ENCODE results near the gene ZBTB47. TPM values are rescaled to one million over a fixed set of nuclear protein-coding genes. Genes with fewer than 3 reads are reported as not detected.
A peak's percentile ranks its signal among the peaks of the same experiment; 100 is the strongest.

Gene ZBTB47
- total RNA-seq, 2 donors from 2014 or later, result 84.2 to 108 TPM

DNA sequence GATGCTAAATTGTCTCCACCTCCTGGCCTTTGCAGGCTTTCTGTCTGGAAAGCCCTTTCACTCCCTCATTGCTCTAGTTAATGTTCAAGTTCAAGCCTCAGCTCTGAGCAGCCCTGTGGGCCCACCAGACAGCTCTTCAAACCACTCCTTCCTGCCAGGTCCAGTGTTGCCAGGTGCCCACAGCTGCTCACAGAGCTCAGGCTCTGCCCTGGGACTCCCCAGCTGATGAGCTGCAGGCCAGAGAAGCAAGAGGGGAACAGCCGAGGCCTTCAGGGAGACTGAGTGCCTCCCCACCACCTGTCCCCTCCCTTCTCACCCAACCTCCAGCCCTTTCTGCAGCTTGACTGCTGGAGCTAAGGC, 1.3 kb upstream of the ZBTB47 start:
- TF ChIP-seq CTCF (IDR thresholded peaks at IDR 0.05), result no peak
- Histone ChIP-seq H3K27ac (peak overlapping the region; percentile 92 to 97), H3K27me3 (replicated peaks; ENCODE audit: insufficient read depth) (no peaks in the 10 kb centered on the region), H3K4me1 (ENCODE audit: control insufficient read depth in 1 of 2, low read depth in 2 of 2) (peaks cover 36 to 81% of the 10 kb centered on the region in 2 donors), H3K36me3 (peaks cover 6% of the 10 kb centered on the region), H3K4me3 (peak overlapping the region; percentile 91), H3K9me3 (no peaks in the 10 kb centered on the region)
- no peak for DNase-seq (ENCODE audit: low spot score)
- no peak for ATAC-seq (ENCODE audit: insufficient number of reproducible peaks, low FRiP score, low read depth)

- Histone ChIP-seq H3K4me1 (ENCODE audit: control insufficient read depth in 1 of 2, low read depth in 2 of 2) (peaks cover 36 to 78% of the 10 kb centered on the region in 2 donors), H3K27ac (peak overlapping the region; percentile 92 to 97), H3K4me3 (peak overlapping the region; percentile 91), H3K36me3 (peaks cover under 1% of the 10 kb centered on the region), H3K27me3 (replicated peaks; ENCODE audit: insufficient read depth) (no peaks in the 10 kb centered on the region), H3K9me3 (no peaks in the 10 kb centered on the region)
- DNase-seq (ENCODE audit: low spot score) (peak; percentile 46), ATAC-seq (ENCODE audit: insufficient number of reproducible peaks, low FRiP score, low read depth) (peak; percentile 23)
- TF ChIP-seq CTCF (IDR thresholded peaks at IDR 0.05), result no peak
These were observed 740 bp upstream of the ZBTB47 start for GRCh38 chr3:42652611-42653302.

DNA sequence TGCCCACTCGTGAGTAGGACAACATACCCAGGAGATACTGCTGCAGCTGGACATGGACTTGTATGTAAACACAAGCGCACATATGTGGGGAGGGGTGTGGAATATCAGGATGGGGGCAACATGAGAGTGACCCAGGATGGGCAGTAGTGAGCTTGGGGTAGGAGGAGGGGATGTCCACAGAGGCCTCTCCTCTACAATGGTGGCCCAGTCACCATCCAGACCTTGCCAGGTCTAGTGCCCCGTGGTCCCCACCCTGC, 266 bp upstream of the ZBTB47 start:
- no peak for DNase-seq (ENCODE audit: low spot score)
- ATAC-seq (ENCODE audit: insufficient number of reproducible peaks, low FRiP score, low read depth), result no peak
- H3K9me3 ChIP-seq, result no peaks in the 10 kb centered on the region
- H3K27me3 ChIP-seq (replicated peaks; ENCODE audit: insufficient read depth), result no peaks in the 10 kb centered on the region
- peak overlapping the region; percentile 92 to 97 for H3K27ac ChIP-seq
- H3K4me3 ChIP-seq, result peak overlapping the region; percentile 91
- peaks cover 36 to 77% of the 10 kb centered on the region in 2 donors for H3K4me1 ChIP-seq (ENCODE audit: control insufficient read depth in 1 of 2, low read depth in 2 of 2)
- peaks cover 4% of the 10 kb centered on the region for H3K36me3 ChIP-seq
- TF ChIP-seq CTCF (IDR thresholded peaks at IDR 0.05), result no peak

DNA sequence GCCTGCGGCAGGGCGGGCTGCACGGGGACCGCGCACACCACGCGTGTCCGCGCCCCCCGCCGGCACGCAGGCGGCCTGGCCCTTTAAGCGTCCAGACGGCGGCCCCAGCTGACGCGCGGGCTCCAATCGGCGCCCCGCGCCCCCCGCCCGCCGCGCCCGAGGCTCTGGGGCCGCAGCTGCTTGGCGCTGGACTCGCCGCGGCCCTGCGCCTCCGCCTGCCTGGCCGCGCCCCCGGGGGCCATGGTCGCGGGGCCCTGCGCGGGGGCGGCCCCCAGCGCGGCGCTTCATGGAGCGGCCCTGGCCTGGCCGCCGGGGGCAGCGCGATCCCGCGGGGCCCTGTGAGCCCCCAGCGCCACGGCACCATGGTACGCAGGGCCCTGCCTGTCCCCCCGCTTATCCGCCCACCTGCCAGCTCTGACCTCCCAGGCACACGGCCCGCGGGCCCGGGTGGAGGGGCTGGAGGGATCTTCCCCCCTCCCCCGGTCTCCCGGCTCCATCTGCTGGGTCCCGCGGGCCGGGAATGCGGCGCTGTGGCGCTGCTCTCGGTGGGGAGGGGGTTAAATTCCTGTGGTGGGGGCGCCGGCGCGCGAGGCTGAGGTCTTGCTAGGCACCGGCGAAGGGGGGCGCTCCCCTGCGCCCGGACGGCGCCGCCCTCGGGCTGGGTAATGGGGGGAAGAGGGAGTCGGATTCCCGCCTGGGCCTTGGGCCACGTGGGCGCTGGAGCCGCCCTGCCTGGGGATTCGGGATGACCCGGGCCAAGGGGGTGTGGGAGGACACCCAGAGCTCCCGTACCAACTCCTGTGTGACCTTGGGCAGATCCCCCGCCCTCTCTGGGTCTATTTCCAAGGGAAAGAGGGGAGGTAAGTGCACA, 1.1 kb downstream of the ZBTB47 start:
- Histone ChIP-seq H3K36me3 (peaks cover 11% of the 10 kb centered on the region), H3K4me3 (peak overlapping the region; percentile 91), H3K27ac (peak overlapping the region; percentile 92 to 97), H3K4me1 (ENCODE audit: control insufficient read depth in 1 of 2, low read depth in 2 of 2) (peaks cover 36 to 77% of the 10 kb centered on the region in 2 donors), H3K27me3 (replicated peaks; ENCODE audit: insufficient read depth) (no peaks in the 10 kb centered on the region), H3K9me3 (no peaks in the 10 kb centered on the region)
- ATAC-seq (ENCODE audit: insufficient number of reproducible peaks, low FRiP score, low read depth), result no peak
- TF ChIP-seq CTCF (IDR thresholded peaks at IDR 0.05), result no peak
- no peak for DNase-seq (ENCODE audit: low spot score)

DNA sequence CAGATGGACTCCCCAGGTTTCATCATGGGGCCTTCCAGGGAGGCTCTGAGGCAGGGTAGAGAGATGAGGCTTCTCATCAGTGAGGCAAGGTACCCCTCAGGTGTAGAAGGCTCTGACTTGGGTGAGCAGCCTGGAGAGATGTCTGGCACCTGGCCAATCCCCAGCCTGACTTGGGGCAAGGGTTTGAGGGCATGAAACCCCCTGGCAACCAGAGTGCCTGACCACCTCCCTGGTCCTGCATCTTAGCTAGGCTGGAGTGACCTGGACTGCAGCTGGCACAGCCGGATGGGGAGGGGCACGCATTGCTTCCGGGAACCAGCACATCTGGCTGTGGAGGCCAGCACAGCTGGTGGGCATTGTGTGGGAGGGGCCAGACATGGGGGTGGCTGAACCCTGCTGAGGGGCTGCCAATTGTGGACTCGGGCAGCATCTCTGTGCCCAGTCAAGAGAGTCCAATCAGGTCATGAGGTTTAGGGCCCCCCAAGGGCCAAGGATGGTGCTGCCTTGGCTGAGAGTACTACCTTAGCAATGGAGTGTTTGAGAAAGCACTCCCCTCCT, 1.9 kb downstream of the ZBTB47 start:
- peaks cover 11% of the 10 kb centered on the region for H3K36me3 ChIP-seq
- peaks cover 37 to 77% of the 10 kb centered on the region in 2 donors for H3K4me1 ChIP-seq (ENCODE audit: control insufficient read depth in 1 of 2, low read depth in 2 of 2)
- peak overlapping the region; percentile 91 for H3K4me3 ChIP-seq
- no peaks in the 10 kb centered on the region for H3K9me3 ChIP-seq
- TF ChIP-seq CTCF (IDR thresholded peaks at IDR 0.05), result no peak
- DNase-seq (ENCODE audit: low spot score) (no peak), ATAC-seq (ENCODE audit: insufficient number of reproducible peaks, low FRiP score, low read depth) (no peak)
- no peaks in the 10 kb centered on the region for H3K27me3 ChIP-seq (replicated peaks; ENCODE audit: insufficient read depth)
- H3K27ac ChIP-seq, result peak overlapping the region; percentile 92 to 97

Data from thoracic aorta (tissue), 2 donors.